Measurements from ENCODE around the gene DPCD. TPM values are rescaled to one million over a fixed set of nuclear protein-coding genes. Genes with fewer than 3 reads are reported as not detected.

The DPCD gene
- total and polyA plus RNA-seq, 12 donors = 12.9 to 46.8 (median 25.6) TPM

DNA sequence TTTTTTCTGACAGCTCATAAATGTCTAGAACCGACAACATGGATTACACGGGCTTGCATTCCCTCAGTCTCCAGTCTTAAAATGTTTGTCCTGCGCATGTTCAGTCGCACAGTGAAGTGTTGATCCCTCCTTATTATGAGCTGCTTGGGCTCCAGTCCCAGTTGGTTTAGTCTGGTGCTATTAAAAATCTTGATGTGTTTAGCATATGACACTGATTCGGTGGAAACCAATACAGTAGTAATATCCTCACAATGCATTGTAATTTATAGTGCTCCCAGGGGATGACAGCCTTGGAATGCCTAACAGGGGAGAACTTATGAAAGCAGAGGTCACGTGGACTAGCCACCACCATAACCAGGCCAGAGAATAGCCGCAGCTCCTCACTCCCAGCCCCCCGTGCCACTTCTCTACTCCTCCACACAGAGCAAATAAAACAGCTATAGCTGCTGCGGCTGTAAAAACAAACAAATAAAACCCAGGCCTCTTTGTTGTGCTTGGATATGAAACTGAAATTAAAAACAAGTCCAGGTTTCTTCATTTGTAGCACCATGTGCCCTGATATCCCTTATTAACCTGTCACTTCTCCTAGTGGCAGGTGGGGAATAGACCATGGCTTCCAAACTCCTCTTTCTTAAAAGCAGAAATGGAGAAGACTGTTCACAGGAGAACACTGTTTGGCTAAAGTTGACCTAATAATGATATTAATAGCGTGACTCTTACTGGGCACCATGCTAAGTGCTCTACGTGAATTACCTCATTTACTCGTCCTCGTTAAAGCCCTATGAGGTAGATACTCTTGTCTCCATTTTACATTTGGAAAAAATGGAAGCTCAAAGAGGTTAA, 7.7 kb downstream of the DPCD start:
- Histone ChIP-seq H3K9me3 (no peaks in the 10 kb centered on the region), H3K27ac (peak overlapping the region in 5 of 10 donors; percentile 5 to 49 (median 34)), H3K4me1 (peaks cover 0 to 17% (median 14%) of the 10 kb centered on the region in 9 donors), H3K27me3 (no peaks in the 10 kb centered on the region), H3K4me3 (no peak overlapping the region), H3K36me3 (peaks cover 0 to 8% (median 0%) of the 10 kb centered on the region in 9 donors)
- TF ChIP-seq, protein P1, sequence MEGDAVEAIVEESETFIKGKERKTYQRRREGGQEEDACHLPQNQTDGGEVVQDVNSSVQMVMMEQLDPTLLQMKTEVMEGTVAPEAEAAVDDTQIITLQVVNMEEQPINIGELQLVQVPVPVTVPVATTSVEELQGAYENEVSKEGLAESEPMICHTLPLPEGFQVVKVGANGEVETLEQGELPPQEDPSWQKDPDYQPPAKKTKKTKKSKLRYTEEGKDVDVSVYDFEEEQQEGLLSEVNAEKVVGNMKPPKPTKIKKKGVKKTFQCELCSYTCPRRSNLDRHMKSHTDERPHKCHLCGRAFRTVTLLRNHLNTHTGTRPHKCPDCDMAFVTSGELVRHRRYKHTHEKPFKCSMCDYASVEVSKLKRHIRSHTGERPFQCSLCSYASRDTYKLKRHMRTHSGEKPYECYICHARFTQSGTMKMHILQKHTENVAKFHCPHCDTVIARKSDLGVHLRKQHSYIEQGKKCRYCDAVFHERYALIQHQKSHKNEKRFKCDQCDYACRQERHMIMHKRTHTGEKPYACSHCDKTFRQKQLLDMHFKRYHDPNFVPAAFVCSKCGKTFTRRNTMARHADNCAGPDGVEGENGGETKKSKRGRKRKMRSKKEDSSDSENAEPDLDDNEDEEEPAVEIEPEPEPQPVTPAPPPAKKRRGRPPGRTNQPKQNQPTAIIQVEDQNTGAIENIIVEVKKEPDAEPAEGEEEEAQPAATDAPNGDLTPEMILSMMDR (IDR thresholded peaks at IDR 0.05) = no peak
- DNase-seq (peak in 1 of 2 donors; percentile 30), ATAC-seq (peak; percentile 54 to 90 (median 81))
- intact Hi-C loops (cut with DNase I) = no loop called here
- 53 to 57% methylated on average over 13 of the region's 13 CpGs for WGBS, 2 donors

DNA sequence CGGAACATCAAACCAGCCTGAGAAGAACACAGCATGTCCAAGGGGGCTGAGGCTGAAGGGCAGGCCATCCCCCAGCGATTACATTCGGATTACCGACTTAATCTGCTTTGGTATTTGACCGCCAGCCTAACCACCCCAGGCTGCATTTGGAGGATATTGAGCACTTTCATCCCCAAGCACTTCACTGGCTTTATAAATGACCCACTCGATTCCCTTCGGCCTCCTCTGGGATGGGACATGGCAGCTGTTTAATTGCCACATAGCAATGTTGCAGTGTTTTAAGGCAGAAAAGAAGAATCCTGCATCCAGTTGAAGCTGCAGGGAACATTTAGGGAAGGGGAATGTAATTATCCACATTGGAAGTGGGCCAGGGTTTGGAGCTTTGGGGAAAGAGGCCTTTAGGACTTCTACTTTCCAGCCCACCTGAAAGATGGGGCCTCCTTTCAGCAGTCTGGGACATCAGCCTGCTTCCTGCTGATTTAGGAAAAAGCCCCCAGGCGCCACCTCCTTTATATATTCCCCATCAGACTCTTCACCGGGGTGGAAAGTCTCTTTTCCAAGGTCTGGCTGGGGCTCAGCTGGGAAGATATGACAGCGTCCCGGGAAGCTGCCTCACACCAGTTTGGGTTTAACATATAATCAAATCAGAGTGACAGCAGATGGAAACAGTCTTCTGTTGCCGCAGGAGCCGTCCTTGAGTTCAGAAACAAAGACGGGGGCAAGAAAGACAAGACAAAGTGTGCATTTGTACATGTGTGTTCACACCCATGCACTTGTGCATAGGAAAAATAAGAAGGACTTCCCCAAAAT, 9.2 kb downstream of the DPCD start:
- ATAC-seq (no peak), DNase-seq (no peak)
- no peak overlapping the region for H3K27ac ChIP-seq
- intact Hi-C loops (cut with DNase I) = no loop called here
- peaks cover 0 to 29% (median 18%) of the 10 kb centered on the region in 9 donors for H3K4me1 ChIP-seq
- 80 to 82% methylated on average over 14 of the region's 14 CpGs for WGBS, 2 donors
- no peaks in the 10 kb centered on the region for H3K27me3 ChIP-seq
- no peak overlapping the region for H3K4me3 ChIP-seq
- TF ChIP-seq, protein P1 (IDR thresholded peaks at IDR 0.05) = no peak
- H3K36me3 ChIP-seq = peaks cover 0 to 14% (median 0%) of the 10 kb centered on the region in 9 donors
- H3K9me3 ChIP-seq = no peaks in the 10 kb centered on the region

DNA sequence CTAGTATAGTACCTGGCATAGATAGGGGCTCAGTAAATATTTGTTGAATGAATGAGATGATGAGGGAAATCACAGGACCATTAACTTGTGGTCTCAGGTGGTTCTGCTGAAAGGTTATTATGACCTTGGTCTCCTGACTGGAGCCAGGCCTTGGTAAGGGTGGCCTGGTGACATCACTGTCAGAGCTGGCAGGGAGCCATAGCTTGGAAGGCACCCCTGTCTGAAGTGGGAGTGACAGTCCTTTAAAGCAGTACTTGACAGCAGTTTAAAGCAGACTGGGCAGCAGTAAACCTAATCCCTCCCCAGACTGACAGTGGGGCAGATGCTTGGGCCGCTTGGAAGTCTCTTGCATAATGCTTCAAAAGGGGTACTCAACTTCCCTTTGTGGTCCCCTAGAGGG, 13.4 kb downstream of the DPCD start:
- H3K4me1 ChIP-seq = peaks cover 0 to 16% (median 5%) of the 10 kb centered on the region in 9 donors
- H3K27ac ChIP-seq = no peak overlapping the region
- intact Hi-C loops (cut with DNase I) = loop anchor here in 9 of 10 donors (5.0 to 10.0 kb wide), 6 partner anchors 173 to 473 kb away; partner anchors contain the start of genes NPM3 (in 3 of the 9) and FGF8 (in 2 of the 9)
- peak; percentile 51 to 85 (median 77) for ATAC-seq
- 52 to 58% methylated on average over 1 of the region's 1 CpG for WGBS, 2 donors
- peak; percentile 47 to 52 for DNase-seq
- H3K4me3 ChIP-seq = no peak overlapping the region
- H3K27me3 ChIP-seq = no peaks in the 10 kb centered on the region
- TF ChIP-seq, protein P1 (IDR thresholded peaks at IDR 0.05) = no peak
- H3K36me3 ChIP-seq = peaks cover 0 to 41% (median 0%) of the 10 kb centered on the region in 9 donors
- no peaks in the 10 kb centered on the region for H3K9me3 ChIP-seq

Data from heart right ventricle (tissue), 16 donors.